Panc1 (cell line): Measurements from ENCODE around the gene HK3.

Source experiments
- POLR2AphosphoS5 ChIP-seq: IDR thresholded peaks from 2 replicates; pipeline ENCODE4 v1.6.1; 2012; ENCODE audit warnings: mild to moderate bottlenecking, low read depth, low read length, moderate library complexity
- SIN3A ChIP-seq: IDR thresholded peaks from 2 replicates; pipeline ENCODE4 v1.6.1; 2012; ENCODE audit warnings: low read depth, mild to moderate bottlenecking, low read length, moderate library complexity, borderline replicate concordance; ENCODE audit not compliant: insufficient read depth
- TF ChIP-seq, protein P1 (sequence below): fragments of 450-650 bp; IDR thresholded peaks from 2 replicates; pipeline ENCODE4 v1.5.1; 2017; ENCODE audit warnings: mild to moderate bottlenecking
- TF ChIP-seq, protein P2 (sequence below), 2 experiments: IDR thresholded peaks; 2 replicates each; pipeline ENCODE4 v1.6.1; 2011 to 2012; ENCODE audit warnings: low read depth in 2 of 2, control low read depth in 1 of 2, low read length in 1 of 2, mild to moderate bottlenecking in 1 of 2, moderate library complexity in 1 of 2; ENCODE audit not compliant: insufficient read depth in 1 of 2

DNA sequence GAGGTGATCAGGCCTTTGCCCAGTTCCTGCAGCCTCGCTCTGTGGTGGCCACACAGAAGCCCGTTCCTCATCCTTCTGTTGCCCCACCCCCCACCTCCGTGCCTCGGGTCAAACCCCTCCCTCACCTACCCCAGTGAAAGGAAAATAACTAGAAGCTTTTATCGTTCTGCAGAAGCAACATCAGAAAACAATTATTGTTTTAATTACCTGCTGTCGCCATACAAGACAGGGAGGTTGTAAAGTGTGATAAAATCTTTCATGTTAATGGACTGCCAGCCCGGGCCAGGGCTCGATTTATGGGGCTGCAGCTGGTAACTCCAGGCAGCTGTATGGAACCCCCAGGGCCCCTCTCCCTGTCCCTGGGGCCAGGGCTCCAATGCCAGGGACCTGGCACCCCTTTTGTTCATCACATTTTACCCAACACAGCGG is 68.1 kb downstream of the HK3 start:
- TF ChIP-seq, protein P1, sequence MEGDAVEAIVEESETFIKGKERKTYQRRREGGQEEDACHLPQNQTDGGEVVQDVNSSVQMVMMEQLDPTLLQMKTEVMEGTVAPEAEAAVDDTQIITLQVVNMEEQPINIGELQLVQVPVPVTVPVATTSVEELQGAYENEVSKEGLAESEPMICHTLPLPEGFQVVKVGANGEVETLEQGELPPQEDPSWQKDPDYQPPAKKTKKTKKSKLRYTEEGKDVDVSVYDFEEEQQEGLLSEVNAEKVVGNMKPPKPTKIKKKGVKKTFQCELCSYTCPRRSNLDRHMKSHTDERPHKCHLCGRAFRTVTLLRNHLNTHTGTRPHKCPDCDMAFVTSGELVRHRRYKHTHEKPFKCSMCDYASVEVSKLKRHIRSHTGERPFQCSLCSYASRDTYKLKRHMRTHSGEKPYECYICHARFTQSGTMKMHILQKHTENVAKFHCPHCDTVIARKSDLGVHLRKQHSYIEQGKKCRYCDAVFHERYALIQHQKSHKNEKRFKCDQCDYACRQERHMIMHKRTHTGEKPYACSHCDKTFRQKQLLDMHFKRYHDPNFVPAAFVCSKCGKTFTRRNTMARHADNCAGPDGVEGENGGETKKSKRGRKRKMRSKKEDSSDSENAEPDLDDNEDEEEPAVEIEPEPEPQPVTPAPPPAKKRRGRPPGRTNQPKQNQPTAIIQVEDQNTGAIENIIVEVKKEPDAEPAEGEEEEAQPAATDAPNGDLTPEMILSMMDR: no peak
- TF ChIP-seq POLR2AphosphoS5: no peak
- TF ChIP-seq, protein P2, sequence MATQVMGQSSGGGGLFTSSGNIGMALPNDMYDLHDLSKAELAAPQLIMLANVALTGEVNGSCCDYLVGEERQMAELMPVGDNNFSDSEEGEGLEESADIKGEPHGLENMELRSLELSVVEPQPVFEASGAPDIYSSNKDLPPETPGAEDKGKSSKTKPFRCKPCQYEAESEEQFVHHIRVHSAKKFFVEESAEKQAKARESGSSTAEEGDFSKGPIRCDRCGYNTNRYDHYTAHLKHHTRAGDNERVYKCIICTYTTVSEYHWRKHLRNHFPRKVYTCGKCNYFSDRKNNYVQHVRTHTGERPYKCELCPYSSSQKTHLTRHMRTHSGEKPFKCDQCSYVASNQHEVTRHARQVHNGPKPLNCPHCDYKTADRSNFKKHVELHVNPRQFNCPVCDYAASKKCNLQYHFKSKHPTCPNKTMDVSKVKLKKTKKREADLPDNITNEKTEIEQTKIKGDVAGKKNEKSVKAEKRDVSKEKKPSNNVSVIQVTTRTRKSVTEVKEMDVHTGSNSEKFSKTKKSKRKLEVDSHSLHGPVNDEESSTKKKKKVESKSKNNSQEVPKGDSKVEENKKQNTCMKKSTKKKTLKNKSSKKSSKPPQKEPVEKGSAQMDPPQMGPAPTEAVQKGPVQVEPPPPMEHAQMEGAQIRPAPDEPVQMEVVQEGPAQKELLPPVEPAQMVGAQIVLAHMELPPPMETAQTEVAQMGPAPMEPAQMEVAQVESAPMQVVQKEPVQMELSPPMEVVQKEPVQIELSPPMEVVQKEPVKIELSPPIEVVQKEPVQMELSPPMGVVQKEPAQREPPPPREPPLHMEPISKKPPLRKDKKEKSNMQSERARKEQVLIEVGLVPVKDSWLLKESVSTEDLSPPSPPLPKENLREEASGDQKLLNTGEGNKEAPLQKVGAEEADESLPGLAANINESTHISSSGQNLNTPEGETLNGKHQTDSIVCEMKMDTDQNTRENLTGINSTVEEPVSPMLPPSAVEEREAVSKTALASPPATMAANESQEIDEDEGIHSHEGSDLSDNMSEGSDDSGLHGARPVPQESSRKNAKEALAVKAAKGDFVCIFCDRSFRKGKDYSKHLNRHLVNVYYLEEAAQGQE (IDR thresholded peaks at IDR 0.05; ENCODE audit: insufficient read depth in 1 of 2, low read depth in 2 of 2, low read length in 1 of 2): no peak
- TF ChIP-seq SIN3A: no peak
